Measurements from ENCODE around the gene LTBP4. TPM values are rescaled to one million over a fixed set of nuclear protein-coding genes. Genes with fewer than 3 reads are reported as not detected.
"Not testable (repeated sequence)": the region's sequence is repeated elsewhere in the genome, so short reads cannot be mapped to it uniquely, and the experiment has no call there.

Gene LTBP4
- total RNA-seq, 1 donor from 2014 or later, result 21.6 TPM

GRCh38 chr19:40642757-40643305 is 41.7 kb downstream of the LTBP4 start:
- Histone ChIP-seq H3K4me3 (ENCODE audit: low read depth, low read length) (no peak overlapping the region), H3K27me3 (ENCODE audit: control insufficient read depth, insufficient read depth, low read length) (no peaks in the 10 kb centered on the region), H3K36me3 (ENCODE audit: control insufficient read depth, insufficient read depth, low read length) (no peaks in the 10 kb centered on the region)
- no peak for TF ChIP-seq CTCF (IDR thresholded peaks at IDR 0.05; ENCODE audit: insufficient read depth, low read length, severe bottlenecking)
- FAIRE-seq (no peak), DNase-seq (ENCODE audit: low read depth) (no peak)

GRCh38 chr19:40646743-40647254 is 45.6 kb downstream of the LTBP4 start:
- Histone ChIP-seq H3K4me3 (ENCODE audit: low read depth, low read length) (no peak overlapping the region), H3K27me3 (ENCODE audit: control insufficient read depth, insufficient read depth, low read length) (no peaks in the 10 kb centered on the region), H3K36me3 (ENCODE audit: control insufficient read depth, insufficient read depth, low read length) (no peaks in the 10 kb centered on the region)
- FAIRE-seq, result no peak
- TF ChIP-seq CTCF (IDR thresholded peaks at IDR 0.05; ENCODE audit: insufficient read depth, low read length, severe bottlenecking), result no peak
- DNase-seq (ENCODE audit: low read depth), result peak; percentile 62

GRCh38 chr19:40649903-40650675 is 48.9 kb downstream of the LTBP4 start:
- H3K4me3 ChIP-seq (ENCODE audit: low read depth, low read length); H3K36me3 ChIP-seq (ENCODE audit: control insufficient read depth, insufficient read depth, low read length); FAIRE-seq; H3K27me3 ChIP-seq (ENCODE audit: control insufficient read depth, insufficient read depth, low read length); DNase-seq (ENCODE audit: low read depth): not testable (repeated sequence)

- TF ChIP-seq CTCF (IDR thresholded peaks at IDR 0.05; ENCODE audit: insufficient read depth, low read length, severe bottlenecking), result no peak
- Histone ChIP-seq H3K27me3 (ENCODE audit: control insufficient read depth, insufficient read depth, low read length) (no peaks in the 10 kb centered on the region), H3K36me3 (ENCODE audit: control insufficient read depth, insufficient read depth, low read length) (no peaks in the 10 kb centered on the region), H3K4me3 (ENCODE audit: low read depth, low read length) (no peak overlapping the region)
- FAIRE-seq (no peak), DNase-seq (ENCODE audit: low read depth) (no peak)
Measured at GRCh38 chr19:40650749-40651305, 49.7 kb downstream of the LTBP4 start.

GRCh38 chr19:40652303-40652702 is 51.1 kb downstream of the LTBP4 start:
- H3K4me3 ChIP-seq (ENCODE audit: low read depth, low read length); DNase-seq (ENCODE audit: low read depth); FAIRE-seq; H3K36me3 ChIP-seq (ENCODE audit: control insufficient read depth, insufficient read depth, low read length); H3K27me3 ChIP-seq (ENCODE audit: control insufficient read depth, insufficient read depth, low read length): not testable (repeated sequence)

- FAIRE-seq; H3K27me3 ChIP-seq (ENCODE audit: control insufficient read depth, insufficient read depth, low read length); H3K4me3 ChIP-seq (ENCODE audit: low read depth, low read length); H3K36me3 ChIP-seq (ENCODE audit: control insufficient read depth, insufficient read depth, low read length); DNase-seq (ENCODE audit: low read depth): not testable (repeated sequence)
Measured at GRCh38 chr19:40655684-40656083, 54.5 kb downstream of the LTBP4 start.

- no peak for TF ChIP-seq CTCF (IDR thresholded peaks at IDR 0.05; ENCODE audit: insufficient read depth, low read length, severe bottlenecking)
- Histone ChIP-seq H3K4me3 (ENCODE audit: low read depth, low read length) (no peak overlapping the region), H3K36me3 (ENCODE audit: control insufficient read depth, insufficient read depth, low read length) (no peaks in the 10 kb centered on the region), H3K27me3 (ENCODE audit: control insufficient read depth, insufficient read depth, low read length) (no peaks in the 10 kb centered on the region)
- no peak for FAIRE-seq
- no peak for DNase-seq (ENCODE audit: low read depth)
Measured at GRCh38 chr19:40658031-40658430, 56.9 kb downstream of the LTBP4 start.

Measured in bronchial epithelial cell (primary cell).